Lung (tissue), 12 donors: Measurements from ENCODE around the gene LGR5. TPM values are rescaled to one million over a fixed set of nuclear protein-coding genes. Genes with fewer than 3 reads are reported as not detected.
"Not testable (repeated sequence)": the region's sequence is repeated elsewhere in the genome, so short reads cannot be mapped to it uniquely, and the experiment has no call there.

Experiments used
- ATAC-seq: fragments of 200-7000 bp; cut with Tn5 transposase; one replicate; pipeline ENCODE4 v1.9.1; 2020; ENCODE audit warnings: moderate number of reproducible peaks; ENCODE audit not compliant: insufficient read depth, low FRiP score
- DNase-seq, 3 donors: peaks; one replicate each; pipeline ENCODE4 v3.0.0-alpha.2; 2013 to 2017
- H3K27ac ChIP-seq, 2 donors: one replicate each; pipeline ENCODE4 v1.5.1; 2013; ENCODE audit warnings: mild to moderate bottlenecking in 2 of 2, moderate library complexity in 2 of 2, control low read depth in 1 of 2, inconsistent platforms in 1 of 2, low read depth in 1 of 2, low read length in 1 of 2
- H3K27me3 ChIP-seq, 3 donors: one replicate each; pipeline ENCODE4 v1.5.1; 2013; ENCODE audit warnings: low read length in 2 of 3; ENCODE audit not compliant: control insufficient read depth in 3 of 3, insufficient read depth in 3 of 3
- H3K36me3 ChIP-seq, 4 donors: one replicate each; pipeline ENCODE4 v1.5.1; 2013; ENCODE audit warnings: low read length in 4 of 4, mild to moderate bottlenecking in 1 of 4, moderate library complexity in 1 of 4; ENCODE audit not compliant: control insufficient read depth in 4 of 4, insufficient read depth in 4 of 4
- H3K4me1 ChIP-seq, 5 donors: one replicate each; pipeline ENCODE4 v1.5.1; 2013; ENCODE audit warnings: low read length in 5 of 5, mild to moderate bottlenecking in 2 of 5, moderate library complexity in 1 of 5; ENCODE audit not compliant: control insufficient read depth in 5 of 5, insufficient read depth in 5 of 5
- H3K4me3 ChIP-seq: one replicate; pipeline ENCODE4 v1.5.1; 2013; ENCODE audit warnings: mild to moderate bottlenecking, control low read depth, moderate library complexity
- H3K9ac ChIP-seq, 2 donors: one replicate each; pipeline ENCODE4 v1.5.1; 2013; ENCODE audit warnings: low read length in 2 of 2, control low read depth in 1 of 2; ENCODE audit not compliant: insufficient read depth in 1 of 2
- H3K9me3 ChIP-seq, 4 donors: one replicate each; pipeline ENCODE4 v1.5.1; 2013; ENCODE audit warnings: low read length in 3 of 4, mild to moderate bottlenecking in 1 of 4, moderate library complexity in 1 of 4; ENCODE audit not compliant: control insufficient read depth in 4 of 4, insufficient read depth in 3 of 4
- CTCF ChIP-seq: IDR thresholded peaks from 2 replicates; pipeline ENCODE4 v1.5.1; 2012; ENCODE audit warnings: mild to moderate bottlenecking; ENCODE audit errors: control extremely low read depth, extremely low read depth
- WGBS, 2 donors: extraction: QIAGEN DNeasy Blood & Tissue Kit; methylation state at CpG; one replicate each; pipeline ENCODE4 v1.1.7; 2013; 5-methylcytosine and 5-hydroxymethylcytosine counted together
- polyA plus RNA-seq, 2 donors: library from polyadenylated mRNA; stranded (reverse); fragments of 200-250 nt; gene quantifications; one replicate each; pipeline ENCODE4 v1.2.1, GENCODE V29; 2013
- total RNA-seq, 2 donors: library from RNA; depleted of rRNA in 1 of 2; stranded (reverse); fragments of >200 nt in 1 of 2; gene quantifications; one replicate each; pipeline ENCODE4 v1.2.1, GENCODE V29; 2014 to 2021
- donor health status: control.
- donor health status: control.
- donor health status: Bipolar disorder and iron deficiency.
- donor health status: healthy.
- donor health status: DM: yes; HTN: yes; CAD: no.

Gene LGR5
- total and polyA plus RNA-seq, 4 donors = 0.06 to 1.4 (median 0.21) TPM

DNA sequence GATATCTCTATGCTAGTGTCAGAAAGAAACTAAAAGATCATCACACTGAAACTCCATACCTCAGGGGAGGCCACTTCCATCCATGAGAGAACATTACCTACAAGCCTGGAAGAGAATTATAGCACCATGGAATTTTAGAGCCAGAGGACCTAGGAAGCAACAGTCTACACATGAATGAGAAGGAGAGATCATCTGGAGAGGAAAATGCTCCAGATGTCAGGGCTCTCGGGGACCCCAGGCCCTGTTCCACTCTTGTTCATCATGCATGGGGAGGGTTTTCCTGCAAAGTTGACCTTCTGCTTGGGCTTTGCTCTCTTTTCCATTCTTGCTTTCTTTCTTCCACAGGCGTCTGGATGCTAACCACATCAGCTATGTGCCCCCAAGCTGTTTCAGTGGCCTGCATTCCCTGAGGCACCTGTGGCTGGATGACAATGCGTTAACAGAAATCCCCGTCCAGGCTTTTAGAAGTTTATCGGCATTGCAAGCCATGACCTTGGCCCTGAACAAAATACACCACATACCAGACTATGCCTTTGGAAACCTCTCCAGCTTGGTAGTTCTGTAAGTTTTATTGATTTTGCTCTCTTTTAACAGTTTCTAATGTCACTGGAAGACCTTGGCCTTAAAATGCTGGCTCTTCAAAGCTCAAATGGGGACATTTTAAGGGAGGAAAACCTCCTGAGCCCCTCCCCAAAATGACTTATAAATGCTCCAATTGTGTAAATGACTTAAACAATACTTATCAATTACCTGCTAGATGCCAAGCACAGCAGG lies 113.3 kb downstream of the LGR5 start:
- Histone ChIP-seq H3K36me3 (no peaks in the 10 kb centered on the region), H3K27ac (no peak overlapping the region), H3K4me1 (peaks cover 0 to 22% (median 0%) of the 10 kb centered on the region in 5 donors), H3K4me3 (no peak overlapping the region), H3K27me3 (no peaks in the 10 kb centered on the region), H3K9ac (no peak overlapping the region), H3K9me3 (no peaks in the 10 kb centered on the region)
- TF ChIP-seq CTCF = no peak
- no peak for DNase-seq
- 92% methylated on average over 5 of the region's 5 CpGs for WGBS, 2 donors
- ATAC-seq = no peak

- TF ChIP-seq CTCF = no peak
- no peak overlapping the region for H3K4me3 ChIP-seq
- H3K27ac ChIP-seq = no peak overlapping the region
- no peaks in the 10 kb centered on the region for H3K27me3 ChIP-seq
- ATAC-seq (no peak), DNase-seq (peak; percentile 15 to 91 (median 78))
- peaks cover 0 to 28% (median 0%) of the 10 kb centered on the region in 5 donors for H3K4me1 ChIP-seq
- H3K9ac ChIP-seq = no peak overlapping the region
- H3K36me3 ChIP-seq = no peaks in the 10 kb centered on the region
- no peaks in the 10 kb centered on the region for H3K9me3 ChIP-seq
- WGBS, 2 donors = 77 to 81% methylated on average over 1 of the region's 1 CpG
Observed at GRCh38 chr12:71555191-71555590, 115.6 kb downstream of the LGR5 start.

DNA sequence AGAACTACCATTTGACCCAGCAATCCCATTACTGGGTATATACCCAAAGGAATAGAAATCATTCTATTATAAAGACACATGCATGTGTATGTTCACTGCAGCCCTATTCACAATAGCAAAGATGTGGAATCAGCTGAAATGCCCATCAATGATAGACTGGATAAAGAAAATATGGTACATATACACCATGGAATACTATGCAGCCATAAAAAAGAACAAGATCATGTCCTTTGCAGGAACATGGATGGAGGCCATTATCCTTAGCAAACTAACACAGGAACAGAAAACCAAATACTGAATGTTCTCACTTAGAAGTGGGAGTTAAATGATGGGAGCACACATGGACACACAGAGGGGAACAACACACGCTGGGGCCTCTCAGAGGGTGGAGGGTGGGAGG lies 116.2 kb downstream of the LGR5 start:
- not testable (repeated sequence) for H3K27ac ChIP-seq

DNA sequence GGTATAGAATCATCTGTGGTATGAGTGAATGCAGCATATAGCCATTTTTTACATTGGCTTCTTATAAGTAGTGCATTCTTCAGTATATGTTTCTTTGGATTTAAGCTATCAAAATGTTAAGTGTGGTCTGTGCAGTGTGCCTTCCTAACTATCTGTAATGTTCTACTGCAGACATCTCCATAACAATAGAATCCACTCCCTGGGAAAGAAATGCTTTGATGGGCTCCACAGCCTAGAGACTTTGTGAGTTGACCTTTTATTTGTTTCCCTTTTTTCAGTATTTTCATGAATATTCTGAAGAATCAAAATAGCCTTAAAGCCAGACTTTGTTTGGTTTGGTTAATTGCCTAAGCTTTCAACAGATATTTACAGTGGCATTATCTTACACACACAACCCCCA lies 116.8 kb downstream of the LGR5 start:
- no peak overlapping the region for H3K9ac ChIP-seq
- H3K36me3 ChIP-seq = no peaks in the 10 kb centered on the region
- no peaks in the 10 kb centered on the region for H3K9me3 ChIP-seq
- H3K4me1 ChIP-seq = peaks cover 0 to 30% (median 0%) of the 10 kb centered on the region in 5 donors
- no peak overlapping the region for H3K27ac ChIP-seq
- TF ChIP-seq CTCF = no peak
- no peak for ATAC-seq
- DNase-seq = no peak
- H3K27me3 ChIP-seq = no peaks in the 10 kb centered on the region
- no peak overlapping the region for H3K4me3 ChIP-seq

More for the DNA sequence above, 116.2 kb downstream of the LGR5 start:
- not testable (repeated sequence) for H3K9ac ChIP-seq, H3K27me3 ChIP-seq, DNase-seq, H3K9me3 ChIP-seq, ATAC-seq, H3K4me3 ChIP-seq, H3K36me3 ChIP-seq
- 100% methylated on average over 1 of the region's 1 CpG for WGBS, 2 donors
- H3K4me1 ChIP-seq = peaks cover 0 to 29% (median 0%) of the 10 kb centered on the region in 5 donors
